ENCODE data around the gene CCDC157. TPM values are rescaled to one million over a fixed set of nuclear protein-coding genes. Genes with fewer than 3 reads are reported as not detected.

Gene CCDC157
- total and polyA plus RNA-seq, 11 donors, result 0.42 to 1.7 (median 1.1) TPM

GRCh38 chr22:30362651-30363281 is 6.0 kb downstream of the CCDC157 start:
- Histone ChIP-seq H3K4me3 (no peak overlapping the region), H3K36me3 (no peaks in the 10 kb centered on the region), H3K4me1 (peaks cover 0 to under 1% (median 0%) of the 10 kb centered on the region in 12 donors), H3K27ac (no peak overlapping the region), H3K27me3 (no peaks in the 10 kb centered on the region), H3K9me3 (no peaks in the 10 kb centered on the region)
- WGBS, 4 donors, result 78 to 81% (median 79%) methylated on average over 6 to 7 of the region's 7 CpGs
- intact Hi-C loops (cut with DNase I), result no loop called here
- TF ChIP-seq CTCF (IDR thresholded peaks at IDR 0.05), result no peak
- no peak for TF ChIP-seq POLR2A (IDR thresholded peaks at IDR 0.05)
- ATAC-seq (peak in 1 of 4 donors; percentile 9), DNase-seq (no peak)

- intact Hi-C loops (cut with DNase I), result no loop called here
- Histone ChIP-seq H3K4me3 (no peak overlapping the region), H3K4me1 (no peaks in the 10 kb centered on the region), H3K36me3 (no peaks in the 10 kb centered on the region), H3K27me3 (no peaks in the 10 kb centered on the region), H3K27ac (no peak overlapping the region), H3K9me3 (no peaks in the 10 kb centered on the region)
- no peak for ATAC-seq
- TF ChIP-seq POLR2A (IDR thresholded peaks at IDR 0.05) (no peak), CTCF (IDR thresholded peaks at IDR 0.05) (no peak)
- DNase-seq, result no peak
- WGBS, 4 donors, result 93 to 95% (median 93%) methylated on average over 16 to 18 of the region's 18 CpGs
Measured at GRCh38 chr22:30365891-30366290, 9.1 kb downstream of the CCDC157 start.

DNA sequence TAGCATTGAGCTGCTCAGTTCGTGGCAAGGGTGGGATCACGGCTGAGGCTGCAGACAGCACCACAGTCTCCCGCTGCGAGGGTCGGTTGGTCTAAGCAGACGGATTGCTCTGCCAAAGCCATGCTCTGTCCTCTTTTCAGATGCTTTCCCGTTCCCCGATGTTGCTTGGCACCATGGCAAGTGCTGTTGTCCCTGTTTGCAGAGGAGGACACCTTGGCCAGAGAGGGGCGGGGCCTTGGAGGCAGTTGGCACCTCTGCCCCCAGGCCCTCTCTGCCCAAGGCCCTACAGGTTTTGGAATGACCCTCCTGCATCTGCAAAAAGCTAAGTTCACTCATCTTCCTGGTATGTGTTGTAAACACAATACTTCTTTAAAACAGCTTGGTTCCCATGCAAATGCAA is 11.6 kb downstream of the CCDC157 start:
- no peaks in the 10 kb centered on the region for H3K27me3 ChIP-seq
- no peak overlapping the region for H3K27ac ChIP-seq
- TF ChIP-seq POLR2A (IDR thresholded peaks at IDR 0.05) (no peak), CTCF (IDR thresholded peaks at IDR 0.05) (no peak)
- H3K4me3 ChIP-seq, result no peak overlapping the region
- H3K36me3 ChIP-seq, result no peaks in the 10 kb centered on the region
- 86 to 100% (median 93%) methylated on average over 5 to 9 of the region's 9 CpGs for WGBS, 4 donors
- no peak for ATAC-seq
- intact Hi-C loops (cut with DNase I), result no loop called here
- peaks cover 0 to 9% (median 0%) of the 10 kb centered on the region in 12 donors for H3K4me1 ChIP-seq
- DNase-seq, result no peak
- no peaks in the 10 kb centered on the region for H3K9me3 ChIP-seq

GRCh38 chr22:30370641-30371230 is 13.9 kb downstream of the CCDC157 start:
- intact Hi-C loops (cut with DNase I), result no loop called here
- Histone ChIP-seq H3K4me3 (no peak overlapping the region), H3K36me3 (no peaks in the 10 kb centered on the region), H3K4me1 (peaks cover 0 to 9% (median 0%) of the 10 kb centered on the region in 12 donors), H3K9me3 (no peaks in the 10 kb centered on the region), H3K27ac (no peak overlapping the region), H3K27me3 (no peaks in the 10 kb centered on the region)
- no peak for ATAC-seq
- 71 to 79% (median 76%) methylated on average over 19 of the region's 19 CpGs for WGBS, 4 donors
- no peak for TF ChIP-seq CTCF (IDR thresholded peaks at IDR 0.05)
- no peak for TF ChIP-seq POLR2A (IDR thresholded peaks at IDR 0.05)
- no peak for DNase-seq
